ENCODE data around the gene CXCL12. TPM values are rescaled to one million over a fixed set of nuclear protein-coding genes. Genes with fewer than 3 reads are reported as not detected.

CXCL12 gene
- total RNA-seq (2014; rRNA removed; shearing (Covaris generic)) = not detected in 2 replicates

GRCh38 chr10:44385026-44385695 is at the start of gene CXCL12:
Gene CXCL12, minus strand, starts transcription at chr10:44385097. Its CDS starts 92 bp downstream, at chr10:44385005.

